GM12878 (cell line): ENCODE measurements around the gene NCAM2. TPM values are rescaled to one million over a fixed set of nuclear protein-coding genes. Genes with fewer than 3 reads are reported as not detected.

Experiments used
- ATAC-seq: fragments of 200-7000 bp; cut with Tn5 transposase; 3 replicates; pipeline ENCODE4 v1.9.1; 2020; ENCODE audit warnings: mild to moderate bottlenecking, moderate library complexity
- BruUV-seq: library from RNA; stranded (reverse); fragments of 400-500 nt; replicated peaks from 2 replicates; lab custom pipeline; 2021; lab: Mats Ljungman, UMichigan
- CTCF ChIA-PET: fragments of 300-600 bp; sonication (Branson Sonifier 250); formaldehyde crosslinking; extraction: SDS; loops from one replicate; lab custom pipeline; 2021; ENCODE audit warnings: inconsistent platforms; lab: Yijun Ruan, JAX
- POLR2A ChIA-PET: fragments of 350-600 bp; formaldehyde crosslinking; extraction: SDS; loops from one replicate; lab custom pipeline; 2021; ENCODE audit warnings: inconsistent platforms; lab: Charles Lee
- RAD21 ChIA-PET: fragments of 300-600 bp; sonication (Branson Sonifier 250); formaldehyde crosslinking; loops from one replicate; lab custom pipeline; 2023; ENCODE audit warnings: antibody characterized with exemption; ENCODE audit not compliant: unreplicated experiment; lab: Charles Lee
- SMC1A ChIA-PET: fragments of 300-600 bp; sonication (Branson Sonifier 250); formaldehyde crosslinking; loops from one replicate; lab custom pipeline; 2023; ENCODE audit not compliant: unreplicated experiment, uncharacterized antibody; lab: Charles Lee
- DNase-seq: peaks from one replicate; pipeline ENCODE4 v3.0.0-alpha.2; 2011; ENCODE audit warnings: low read depth, low spot score
- FAIRE-seq: peaks from 3 replicates; lab custom pipeline; 2011; peaks lifted over from hg19 to GRCh38; lab: Jason Lieb, UNC
- H2AFZ ChIP-seq: 2 replicates; pipeline ENCODE4 v1.6.0; 2011; ENCODE audit warnings: low read depth, low read length, control low read depth; ENCODE audit not compliant: control insufficient read depth
- H3K27ac ChIP-seq: 2 replicates; pipeline ENCODE4 v1.5.1; 2011; ENCODE audit warnings: control low read depth; ENCODE audit not compliant: control insufficient read depth, insufficient read depth
- H3K27me3 ChIP-seq, 2 experiments: replicated peaks in 1 of 2; 2 replicates each; pipeline versions ENCODE4 v1.6.0 to v1.6.1; 2011; ENCODE audit warnings: low read length in 1 of 2; ENCODE audit not compliant: control insufficient read depth in 2 of 2, insufficient read depth in 2 of 2
- H3K36me3 ChIP-seq, 2 experiments: 2 replicates each; pipeline ENCODE4 v1.5.1; 2011; ENCODE audit warnings: low read length in 1 of 2; ENCODE audit not compliant: control insufficient read depth in 2 of 2, insufficient read depth in 2 of 2
- H3K4me1 ChIP-seq: 2 replicates; pipeline ENCODE4 v1.6.1; 2011; ENCODE audit warnings: mild to moderate bottlenecking, low read length, moderate library complexity, mixed read lengths; ENCODE audit not compliant: control insufficient read depth, insufficient read depth
- H3K4me2 ChIP-seq: 2 replicates; pipeline ENCODE4 v1.6.0; 2011; ENCODE audit warnings: control low read depth; ENCODE audit not compliant: control insufficient read depth, insufficient read depth
- H3K4me3 ChIP-seq: fragments of 200-600 bp; sonication (generic); 2 replicates; pipeline ENCODE4 v1.5.1; 2016
- H3K79me2 ChIP-seq: 2 replicates; pipeline ENCODE4 v1.6.0; 2011; ENCODE audit warnings: low read length; ENCODE audit not compliant: control insufficient read depth, insufficient read depth
- H3K9ac ChIP-seq: 2 replicates; pipeline ENCODE4 v1.8.0; 2011; ENCODE audit warnings: low read length, control low read depth, mixed read lengths; ENCODE audit not compliant: control insufficient read depth, insufficient read depth
- H3K9me3 ChIP-seq: replicated peaks from 3 replicates; pipeline ENCODE4 v1.5.1; 2011; ENCODE audit warnings: mild to moderate bottlenecking, low read length; ENCODE audit not compliant: control insufficient read depth, insufficient read depth
- H4K20me1 ChIP-seq: 2 replicates; pipeline ENCODE4 v1.6.0; 2011; ENCODE audit not compliant: control insufficient read depth, insufficient read depth
- ASH2L ChIP-seq: fragments of 300-600, 200-600 bp; sonication (generic); IDR thresholded peaks from 2 replicates; pipeline ENCODE4 v1.6.1; 2017; ENCODE audit warnings: low read depth, mild to moderate bottlenecking, borderline replicate concordance
- BHLHE40 ChIP-seq, 2 experiments: fragments of 450-650 bp in 1 of 2; IDR thresholded peaks; 2 replicates each; pipeline ENCODE4 v1.6.1; 2011 to 2017; ENCODE audit warnings: low read depth in 2 of 2, borderline replicate concordance in 1 of 2, improper control_type of control experiment in 1 of 2, low read length in 1 of 2, mild to moderate bottlenecking in 1 of 2
- CBFB ChIP-seq: IDR thresholded peaks from 2 replicates; pipeline ENCODE4 v1.6.1; 2016; ENCODE audit warnings: antibody characterized with exemption, low read depth
- CBX5 ChIP-seq: sonication (generic); IDR thresholded peaks from 2 replicates; pipeline ENCODE4 v1.6.1; 2016; ENCODE audit warnings: low read depth, moderate library complexity, mild to moderate bottlenecking, inconsistent platforms
- CHD4 ChIP-seq: fragments of 200-600 bp; sonication (generic); IDR thresholded peaks from 2 replicates; pipeline ENCODE4 v1.6.1; 2016; ENCODE audit warnings: mild to moderate bottlenecking
- ELK1 ChIP-seq: IDR thresholded peaks from 2 replicates; pipeline ENCODE4 v1.6.1; 2012; ENCODE audit warnings: low read depth, low read length, improper control_type of control experiment
- HDAC2 ChIP-seq: fragments of 200-600 bp; sonication (generic); IDR thresholded peaks from 2 replicates; pipeline ENCODE4 v1.6.1; 2017
- HDAC6 ChIP-seq: fragments of 200-600 bp; sonication (generic); IDR thresholded peaks from one replicate; pipeline ENCODE4 v1.8.0; 2017; ENCODE audit warnings: antibody characterized with exemption; ENCODE audit not compliant: unreplicated experiment
- KAT2A ChIP-seq: conservative IDR thresholded peaks from 2 replicates; pipeline ENCODE4 v1.6.1; 2011; ENCODE audit warnings: low read depth, low read length; ENCODE audit not compliant: control insufficient read depth
- KLF5 ChIP-seq: fragments of 450-650 bp; IDR thresholded peaks from 2 replicates; pipeline ENCODE4 v1.6.1; 2014; ENCODE audit warnings: mild to moderate bottlenecking; ENCODE audit not compliant: partially characterized antibody
- PAX5 ChIP-seq: IDR thresholded peaks from 2 replicates; pipeline ENCODE4 v1.6.1; 2011; ENCODE audit warnings: low read depth, low read length, borderline replicate concordance
- RB1 ChIP-seq: fragments of 450-650 bp; formaldehyde crosslinking; IDR thresholded peaks from 2 replicates; pipeline ENCODE4 v1.6.1; 2017; ENCODE audit warnings: mild to moderate bottlenecking, borderline replicate concordance
- RELA ChIP-seq: fragments of 450-650 bp; IDR thresholded peaks from 2 replicates; pipeline ENCODE4 v1.8.0; 2014; ENCODE audit warnings: borderline replicate concordance; ENCODE audit not compliant: partially characterized antibody
- STAT1 ChIP-seq: fragments of 450-650 bp; conservative IDR thresholded peaks from 2 replicates; pipeline ENCODE4 v1.6.1; 2014; ENCODE audit warnings: antibody characterized with exemption, mild to moderate bottlenecking
- TARDBP ChIP-seq: IDR thresholded peaks from 2 replicates; pipeline ENCODE4 v1.6.1; 2016; ENCODE audit warnings: borderline replicate concordance
- USF2 ChIP-seq: IDR thresholded peaks from 2 replicates; pipeline ENCODE4 v1.6.1; 2011; ENCODE audit warnings: low read depth, low read length, improper control_type of control experiment, borderline replicate concordance
- ZBTB4 ChIP-seq: fragments of 450-650 bp; formaldehyde crosslinking; IDR thresholded peaks from 2 replicates; pipeline ENCODE4 v1.4.0; 2022; ENCODE audit warnings: mild to moderate bottlenecking, moderate library complexity
- ZNF384 ChIP-seq: IDR thresholded peaks from 2 replicates; pipeline ENCODE4 v1.6.1; 2012; ENCODE audit warnings: low read depth, mild to moderate bottlenecking, low read length, improper control_type of control experiment, borderline replicate concordance
- WGBS: methylation state at CpG from one replicate; pipeline ENCODE4 v1.1.6; 2016; ENCODE audit warnings: low lambda C conversion rate; ENCODE audit not compliant: insufficient replicate concordance, insufficient coverage; ENCODE audit errors: missing lambda C conversion rate; 5-methylcytosine and 5-hydroxymethylcytosine counted together
- in situ Hi-C: fragments of 300-500 bp; cut with MboI; formaldehyde crosslinking; loops from 9 replicates; pipeline ENCODE4 v1.14.3; 2018; ENCODE audit warnings: mixed read lengths
- intact Hi-C: fragments of 100-400 bp; cut with micrococcal nuclease; formaldehyde crosslinking; loops from one replicate; pipeline ENCODE4 v1.14.2; 2022; ENCODE audit not compliant: unreplicated experiment
- polyA plus RNA-seq, 11 experiments: library from polyadenylated mRNA; depleted of rRNA in 4 of 11; unstranded in 6 of 11; stranded (reverse) in 5 of 11; fragments of >200 nt; fragmentation: Nextera tagmentation in 4 of 11; fragmentation: Illumina TruSeq in 1 of 11; extraction: Ambion mirVana in 4 of 11; extraction: Trizol in 1 of 11; gene quantifications; 1 replicate in 1 of 11; 2 replicates in 10 of 11; pipeline versions ENCODE4 v1.2.1 to v1.2.3, GENCODE V29; 2011 to 2016; ENCODE audit warnings: inconsistent platforms in 2 of 11, missing spikeins in 2 of 11, low read depth in 1 of 11
- total RNA-seq, 4 experiments: library from RNA; depleted of rRNA in 3 of 4; stranded (reverse); fragments of >200 nt in 3 of 4; fragmentation: Illumina TruSeq in 1 of 4; extraction: Trizol in 1 of 4; gene quantifications; 2 replicates each; pipeline versions ENCODE4 v1.2.1 to v1.2.3, GENCODE V29; 2013 to 2021

NCAM2 gene
- total and polyA plus RNA-seq, 10 of the 15 experiments (the other 5 are each of a cell fraction or from before 2014, with no cell fraction given): 0.23 to 0.27 TPM; not detected in 8

GRCh38 chr21:21000591-21001175 lies 2.5 kb downstream of the NCAM2 start (continued):
- TF ChIP-seq ZBTB4 (CRISPR knock-in tag): no peak
- TF ChIP-seq KAT2A: no peak
- TF ChIP-seq STAT1: no peak
- TF ChIP-seq HDAC6: no peak
- TF ChIP-seq CBFB: no peak

GRCh38 chr21:21001591-21002100 lies 3.4 kb downstream of the NCAM2 start:
- FAIRE-seq: no peak
- in situ Hi-C loops: loop anchor here (25.0 kb wide), 1 partner anchor 1786 kb away; no protein-coding TSS in a partner anchor
- no peak for TF ChIP-seq BHLHE40 (IDR thresholded peaks at IDR 0.05; ENCODE audit: borderline replicate concordance in 1 of 2, low read depth in 2 of 2, low read length in 1 of 2)
- TF ChIP-seq USF2: no peak
- TF ChIP-seq CHD4: no peak
- TF ChIP-seq HDAC2: no peak
- no peak for TF ChIP-seq KLF5
- no peak for TF ChIP-seq ELK1
- TF ChIP-seq TARDBP: no peak
- TF ChIP-seq CBX5: no peak
- TF ChIP-seq PAX5: no peak
- TF ChIP-seq RELA: no peak
- no peak for TF ChIP-seq RB1
- no peak for TF ChIP-seq ASH2L
- no peak for TF ChIP-seq ZNF384

More at GRCh38 chr21:21001591-21002100, 3.4 kb downstream of the NCAM2 start:
- H3K36me3 ChIP-seq: no peaks in the 10 kb centered on the region
- H2AFZ ChIP-seq: no peak overlapping the region
- no peak overlapping the region for H3K27ac ChIP-seq
- H3K4me1 ChIP-seq: no peaks in the 10 kb centered on the region
- ChIA-PET RAD21 (no interaction called here), SMC1A (interaction anchor here (1.1 to 1.2 kb wide), 2 partner anchors 100 to 113 kb away, joined by 3 read pairs; no protein-coding TSS in a partner anchor), CTCF (interaction anchor here (1.0 kb wide), 2 partner anchors 103 to 1790 kb away, joined by 3 to 4 read pairs; no protein-coding TSS in a partner anchor), POLR2A (no interaction called here)
- under 1% methylated on average over 6 of the region's 6 CpGs for WGBS
- H4K20me1 ChIP-seq: no peaks in the 10 kb centered on the region
- no peaks in the 10 kb centered on the region for H3K9me3 ChIP-seq
- H3K79me2 ChIP-seq: no peaks in the 10 kb centered on the region
- H3K9ac ChIP-seq: no peak overlapping the region
- intact Hi-C loops: loop anchor here (5.0 kb wide), 2 partner anchors 101 to 1791 kb away; no protein-coding TSS in a partner anchor
- no TSS peak for BruUV-seq
- no peak overlapping the region for H3K4me2 ChIP-seq
- no peak overlapping the region for H3K4me3 ChIP-seq
- DNase-seq: no peak
- H3K27me3 ChIP-seq: no peaks in the 10 kb centered on the region; a peak in 1 of 4 replicates
- ATAC-seq: no peak
